K562 (cell line): ENCODE measurements around the gene CEP72. TPM values are rescaled to one million over a fixed set of nuclear protein-coding genes. Genes with fewer than 3 reads are reported as not detected.
"Not testable (repeated sequence)": the region's sequence is repeated elsewhere in the genome, so short reads cannot be mapped to it uniquely, and the experiment has no call there.

Source experiments
- ATAC-seq: fragments of 200-7000 bp; cut with Tn5 transposase; 3 replicates; pipeline ENCODE4 v1.9.1; 2020; ENCODE audit warnings: moderate library complexity
- BruUV-seq: library from RNA; stranded (reverse); fragments of 400-500 nt; replicated peaks from 2 replicates; lab custom pipeline; 2021; lab: Mats Ljungman, UMichigan
- CTCF ChIA-PET: fragments of 300-600 bp; formaldehyde crosslinking; extraction: SDS; loops from one replicate; lab custom pipeline; 2021; ENCODE audit warnings: low intra/inter-chr PET ratio; lab: Yijun Ruan, JAX
- POLR2A ChIA-PET: fragments of 300-600, 350-650 bp; sonication (Branson Sonifier 250); formaldehyde crosslinking; extraction: SDS; loops from one replicate; lab custom pipeline; 2021; ENCODE audit warnings: antibody characterized with exemption, inconsistent platforms; lab: Yijun Ruan, JAX
- DNase-seq, 4 experiments: peaks; one replicate each; pipeline versions ENCODE4 v3.0.0 to v3.0.0-alpha.2; 2011 to 2018; ENCODE audit warnings: low spot score in 3 of 4, mixed read lengths in 3 of 4; ENCODE audit errors: extremely low read depth in 1 of 4
- FAIRE-seq: peaks from 2 replicates; lab custom pipeline; 2011; peaks lifted over from hg19 to GRCh38; lab: Jason Lieb, UNC
- H2AFZ ChIP-seq: 2 replicates; pipeline ENCODE4 v1.6.0; 2011; ENCODE audit warnings: low read depth, low read length, control low read depth, inconsistent platforms
- H3K27ac ChIP-seq: fragments of 200-600 bp; 3 replicates; pipeline ENCODE4 v1.8.0; 2011; ENCODE audit warnings: low read depth, mild to moderate bottlenecking, control low read depth, inconsistent platforms, low read length, moderate library complexity, mixed read lengths; ENCODE audit errors: extremely low read depth
- H3K27me3 ChIP-seq, 2 experiments: fragments of 300-600 bp in 1 of 2; 2 replicates in 1 of 2; 3 replicates in 1 of 2; pipeline versions ENCODE4 v1.6.0 to v1.8.0; 2011; ENCODE audit warnings: inconsistent platforms in 2 of 2, low read length in 2 of 2, mild to moderate bottlenecking in 1 of 2, mixed read lengths in 1 of 2, moderate library complexity in 1 of 2; ENCODE audit not compliant: control insufficient read depth in 2 of 2, insufficient read depth in 2 of 2
- H3K36me3 ChIP-seq: fragments of 300-600 bp; 3 replicates; pipeline ENCODE4 v1.8.0; 2011; ENCODE audit warnings: mild to moderate bottlenecking, low read length, inconsistent platforms; ENCODE audit not compliant: control insufficient read depth, insufficient read depth
- H3K4me1 ChIP-seq, 2 experiments: fragments of 200-600 bp in 1 of 2; replicated peaks in 1 of 2; 2 replicates in 1 of 2; 3 replicates in 1 of 2; pipeline versions ENCODE4 v1.5.1 to v1.8.0; 2011; ENCODE audit warnings: inconsistent platforms in 2 of 2, low read length in 2 of 2, mild to moderate bottlenecking in 1 of 2, mixed read lengths in 1 of 2, moderate library complexity in 1 of 2; ENCODE audit not compliant: control insufficient read depth in 2 of 2, insufficient read depth in 2 of 2
- H3K4me2 ChIP-seq: 2 replicates; pipeline ENCODE4 v1.6.1; 2011; ENCODE audit warnings: low read length, control low read depth, inconsistent platforms, mixed read lengths; ENCODE audit not compliant: insufficient read depth
- H3K4me3 ChIP-seq: fragments of 200-600 bp; sonication (generic), shearing (Covaris generic); 2 replicates; pipeline ENCODE4 v1.5.1; 2016; ENCODE audit warnings: control low read depth, inconsistent platforms
- H3K79me2 ChIP-seq: fragments of 200-600 bp; 3 replicates; pipeline ENCODE4 v1.8.0; 2011; ENCODE audit warnings: low read length, inconsistent platforms; ENCODE audit not compliant: control insufficient read depth, insufficient read depth
- H3K9ac ChIP-seq, 2 experiments: 2 replicates each; pipeline versions ENCODE4 v1.6.0 to v1.6.1; 2011; ENCODE audit warnings: low read depth in 2 of 2, low read length in 2 of 2, control low read depth in 1 of 2, inconsistent platforms in 1 of 2, mild to moderate bottlenecking in 1 of 2, mixed read lengths in 1 of 2; ENCODE audit not compliant: insufficient read depth in 1 of 2
- H3K9me1 ChIP-seq: one replicate; pipeline ENCODE4 v1.6.0; 2011; ENCODE audit warnings: inconsistent platforms, mild to moderate bottlenecking, low read length, moderate library complexity; ENCODE audit not compliant: control insufficient read depth, insufficient read depth
- H3K9me3 ChIP-seq: replicated peaks from 2 replicates; pipeline ENCODE4 v1.5.1; 2011; ENCODE audit warnings: low read depth, low read length, inconsistent platforms; ENCODE audit not compliant: control insufficient read depth, insufficient read depth
- H4K20me1 ChIP-seq: replicated peaks from 2 replicates; pipeline ENCODE4 v1.6.1; 2011; ENCODE audit warnings: low read length, inconsistent platforms, mixed read lengths; ENCODE audit not compliant: control insufficient read depth, insufficient read depth
- DNMT1 ChIP-seq: fragments of 450-650 bp; IDR thresholded peaks from 2 replicates; pipeline ENCODE4 v1.6.1; 2016; ENCODE audit warnings: antibody characterized with exemption, mild to moderate bottlenecking
- HIVEP1 ChIP-seq: fragments of 250-450 bp; sonication (Bioruptor Pico); IDR thresholded peaks from 2 replicates; pipeline ENCODE4 v1.4.0; 2020; ENCODE audit warnings: mild to moderate bottlenecking
- HMGXB4 ChIP-seq: sonication (generic); formaldehyde crosslinking; IDR thresholded peaks from 2 replicates; pipeline ENCODE4 v1.8.1; 2023; ENCODE audit warnings: mild to moderate bottlenecking, missing genetic modification reagents
- ILK ChIP-seq: fragments of 450-650 bp; IDR thresholded peaks from 2 replicates; pipeline ENCODE4 v1.6.1; 2016; ENCODE audit warnings: missing genetic modification characterization, low read depth, mild to moderate bottlenecking, missing compliant biosample characterization, moderate library complexity, borderline replicate concordance
- KLF16 ChIP-seq: IDR thresholded peaks from 2 replicates; pipeline ENCODE4 v1.6.1; 2016; ENCODE audit warnings: antibody characterized with exemption
- NFIC ChIP-seq: fragments of 450-650 bp; IDR thresholded peaks from 2 replicates; pipeline ENCODE4 v1.6.1; 2017; ENCODE audit warnings: mild to moderate bottlenecking, inconsistent platforms
- NONO ChIP-seq, 2 experiments: fragments of 200-400 bp in 1 of 2; fragments of 450-650 bp in 1 of 2; formaldehyde crosslinking in 1 of 2; IDR thresholded peaks; 2 replicates each; pipeline ENCODE4 v1.6.1; 2017; ENCODE audit warnings: low read depth in 2 of 2, mild to moderate bottlenecking in 2 of 2, moderate library complexity in 2 of 2, low read length in 1 of 2
- PATZ1 ChIP-seq: fragments of 250-450 bp; sonication (Bioruptor Pico); IDR thresholded peaks from 2 replicates; pipeline ENCODE4 v1.5.0; 2020; ENCODE audit warnings: mild to moderate bottlenecking, borderline replicate concordance
- POLR3A ChIP-seq: IDR thresholded peaks from 2 replicates; pipeline ENCODE4 v1.6.1; 2011; ENCODE audit warnings: borderline replicate concordance, mild to moderate bottlenecking, moderate library complexity; ENCODE audit not compliant: insufficient read length, insufficient read depth; ENCODE audit errors: extremely low read depth
- PTRF ChIP-seq: fragments of 450-650 bp; IDR thresholded peaks from 2 replicates; pipeline ENCODE4 v1.6.1; 2016; ENCODE audit warnings: mild to moderate bottlenecking, missing genetic modification characterization, missing compliant biosample characterization
- RBM22 ChIP-seq: fragments of 200-400 bp; formaldehyde crosslinking; IDR thresholded peaks from 2 replicates; pipeline ENCODE4 v1.6.1; 2018; ENCODE audit warnings: low read length, low read depth; ENCODE audit not compliant: poor library complexity, severe bottlenecking
- ZFP36 ChIP-seq: fragments of 150-350 bp; IDR thresholded peaks from 2 replicates; pipeline ENCODE4 v1.6.1; 2018; ENCODE audit warnings: low read length, low read depth; ENCODE audit not compliant: partially characterized antibody
- WGBS: fragments of 100-300 bp; shearing (Covaris generic); methylation state at CpG from one replicate; pipeline ENCODE4 v1.1.6; 2016; ENCODE audit warnings: low coverage, mixed read lengths; ENCODE audit not compliant: insufficient coverage; ENCODE audit errors: missing lambda C conversion rate; 5-methylcytosine and 5-hydroxymethylcytosine counted together
- in situ Hi-C: fragments of 300-500 bp; cut with MboI; formaldehyde crosslinking; loops from 4 replicates; pipeline ENCODE4 v1.15.0; 2018; ENCODE audit warnings: inconsistent platforms, mixed read lengths
- intact Hi-C: fragments of 100-400 bp; cut with micrococcal nuclease; formaldehyde crosslinking; loops from 2 replicates; pipeline ENCODE4 v1.14.2; 2022
- polyA plus RNA-seq, 8 experiments: library from polyadenylated mRNA; depleted of rRNA in 4 of 8; stranded (reverse) in 5 of 8; unstranded in 3 of 8; fragments of >200 nt; fragmentation: Nextera tagmentation in 2 of 8; fragmentation: Illumina TruSeq in 1 of 8; extraction: Ambion mirVana in 2 of 8; extraction: Trizol in 1 of 8; gene quantifications; 2 replicates each; pipeline versions ENCODE4 v1.2.1 to v1.2.3, GENCODE V29; 2011 to 2014; ENCODE audit warnings: inconsistent platforms in 1 of 8, missing spikeins in 1 of 8
- total RNA-seq, 7 experiments: library from RNA; depleted of rRNA in 6 of 7; stranded (reverse); fragments of >200 nt in 6 of 7; fragmentation: Illumina TruSeq in 2 of 7; extraction: Trizol in 2 of 7; gene quantifications; 2 replicates each; pipeline versions ENCODE4 v1.2.1 to v1.2.3, GENCODE V29; 2011 to 2021; ENCODE audit warnings: low replicate concordance in 1 of 7

Gene CEP72
- total and polyA plus RNA-seq, 9 of the 15 experiments (the other 6 are each of a cell fraction or from before 2014, with no cell fraction given), result 0.89 to 38.1 (median 14.2) TPM

- POLR2A ChIA-PET, result interaction anchor here (2.4 kb wide), 1 partner anchor 8 kb away, joined by 18 read pairs; no protein-coding TSS in a partner anchor
- H3K9me1 ChIP-seq, H3K4me2 ChIP-seq, FAIRE-seq, intact Hi-C loops, H3K9me3 ChIP-seq, H3K9ac ChIP-seq, H3K27ac ChIP-seq, H3K79me2 ChIP-seq, DNase-seq, H3K36me3 ChIP-seq, H3K4me3 ChIP-seq, ATAC-seq, H2AFZ ChIP-seq, CTCF ChIA-PET, in situ Hi-C loops, BruUV-seq: not testable (repeated sequence)
- 5% methylated on average over 2 of the region's 6 CpGs for WGBS
- H3K27me3 ChIP-seq, result peaks cover 56 to 91% of the 10 kb centered on the region in 2 experiments
- peaks cover 0 to 34% of the 10 kb centered on the region in 2 experiments; a peak in 1 of 5 replicates for H3K4me1 ChIP-seq
- peaks cover 10% of the 10 kb centered on the region; the same call in 1 of the 2 replicates for H4K20me1 ChIP-seq
- TF ChIP-seq ZFP36, result peak; percentile 56
Measured at GRCh38 chr5:605090-605489, 7.0 kb upstream of the CEP72 start.

- Histone ChIP-seq H3K79me2 (no peaks in the 10 kb centered on the region), H3K9ac (no peak overlapping the region), H3K4me1 (peaks cover under 1 to 31% of the 10 kb centered on the region in 2 experiments; a peak in 2 of 5 replicates), H3K4me3 (no peak overlapping the region), H4K20me1 (peaks cover 10% of the 10 kb centered on the region; the same call in 1 of the 2 replicates), H2AFZ (no peak overlapping the region), H3K36me3 (no peaks in the 10 kb centered on the region), H3K9me1 (no peaks in the 10 kb centered on the region), H3K27me3 (peaks cover 51 to 81% of the 10 kb centered on the region in 2 experiments), H3K27ac (no peak overlapping the region), H3K9me3 (no peaks in the 10 kb centered on the region), H3K4me2 (no peak overlapping the region)
- ChIA-PET CTCF (no interaction called here), POLR2A (interaction anchor here (0.7 kb wide), 1 partner anchor 544 kb away, joined by 3 read pairs; no protein-coding TSS in a partner anchor)
- FAIRE-seq, result no peak
- no peak for DNase-seq
- intact Hi-C loops, result no loop called here
- ATAC-seq, result no peak
- no TSS peak for BruUV-seq
- TF ChIP-seq HMGXB4 (no peak), NONO (IDR thresholded peaks at IDR 0.05; ENCODE audit: low read depth in 2 of 2, low read length in 1 of 2) (no peak), ILK (tag) (no peak), DNMT1 (no peak), NFIC (no peak), HIVEP1 (CRISPR knock-in tag) (no peak), RBM22 (no peak), PTRF (tag) (no peak), KLF16 (no peak), PATZ1 (CRISPR knock-in tag) (no peak), POLR3A (no peak)
- WGBS, result 12% methylated on average over 8 of the region's 8 CpGs
- in situ Hi-C loops, result no loop called here
Measured at GRCh38 chr5:606061-606460, 6.1 kb upstream of the CEP72 start.
